ENCODE results near the gene IREB2.

DNA sequence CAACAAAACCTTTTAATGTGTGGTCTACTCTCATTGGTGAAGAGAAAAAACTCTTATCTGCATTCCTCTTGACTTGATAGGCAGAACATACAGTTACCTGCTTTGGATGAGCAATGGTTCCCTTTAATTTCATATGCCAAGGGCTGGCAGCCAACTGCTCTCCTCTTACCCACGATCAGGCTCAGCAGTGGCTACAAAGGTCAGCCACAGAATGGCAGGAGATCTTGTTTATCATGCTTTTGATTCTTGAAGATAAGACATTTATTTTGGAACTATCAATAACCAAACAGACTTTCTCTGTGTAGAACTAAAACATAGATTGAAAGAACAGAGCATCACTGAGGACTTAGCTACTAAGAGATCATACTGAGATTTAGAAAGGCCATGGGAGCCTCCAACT is 6.1 kb upstream of the IREB2 start:
- TF ChIP-seq, protein P1, sequence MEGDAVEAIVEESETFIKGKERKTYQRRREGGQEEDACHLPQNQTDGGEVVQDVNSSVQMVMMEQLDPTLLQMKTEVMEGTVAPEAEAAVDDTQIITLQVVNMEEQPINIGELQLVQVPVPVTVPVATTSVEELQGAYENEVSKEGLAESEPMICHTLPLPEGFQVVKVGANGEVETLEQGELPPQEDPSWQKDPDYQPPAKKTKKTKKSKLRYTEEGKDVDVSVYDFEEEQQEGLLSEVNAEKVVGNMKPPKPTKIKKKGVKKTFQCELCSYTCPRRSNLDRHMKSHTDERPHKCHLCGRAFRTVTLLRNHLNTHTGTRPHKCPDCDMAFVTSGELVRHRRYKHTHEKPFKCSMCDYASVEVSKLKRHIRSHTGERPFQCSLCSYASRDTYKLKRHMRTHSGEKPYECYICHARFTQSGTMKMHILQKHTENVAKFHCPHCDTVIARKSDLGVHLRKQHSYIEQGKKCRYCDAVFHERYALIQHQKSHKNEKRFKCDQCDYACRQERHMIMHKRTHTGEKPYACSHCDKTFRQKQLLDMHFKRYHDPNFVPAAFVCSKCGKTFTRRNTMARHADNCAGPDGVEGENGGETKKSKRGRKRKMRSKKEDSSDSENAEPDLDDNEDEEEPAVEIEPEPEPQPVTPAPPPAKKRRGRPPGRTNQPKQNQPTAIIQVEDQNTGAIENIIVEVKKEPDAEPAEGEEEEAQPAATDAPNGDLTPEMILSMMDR (IDR thresholded peaks at IDR 0.05; ENCODE audit: insufficient read depth, low read length, poor library complexity, severe bottlenecking): no peak
- no peak for TF ChIP-seq EZH2phosphoT487 (conservative IDR thresholded peaks at IDR 0.05; ENCODE audit: low read length)

All from SU-DHL-6 (cell line).